Rectal smooth muscle tissue (tissue), 1 donor: ENCODE data around the gene MGAT5.

Experiments used
- H3K27ac ChIP-seq: one replicate; pipeline ENCODE4 v1.7.0; 2013; ENCODE audit warnings: low read depth, low read length, inconsistent platforms
- H3K27me3 ChIP-seq: one replicate; pipeline ENCODE4 v1.7.0; 2013; ENCODE audit warnings: low read length; ENCODE audit not compliant: control insufficient read depth, insufficient read depth
- H3K36me3 ChIP-seq: one replicate; pipeline ENCODE4 v1.7.0; 2013; ENCODE audit warnings: low read length; ENCODE audit not compliant: control insufficient read depth, insufficient read depth
- H3K4me1 ChIP-seq: one replicate; pipeline ENCODE4 v1.7.0; 2013; ENCODE audit warnings: low read length; ENCODE audit not compliant: control insufficient read depth, insufficient read depth
- H3K4me3 ChIP-seq: one replicate; pipeline ENCODE4 v1.7.0; 2013; ENCODE audit warnings: low read length
- H3K9ac ChIP-seq: one replicate; pipeline ENCODE4 v1.7.0; 2013; ENCODE audit warnings: low read length

The MGAT5 gene

DNA sequence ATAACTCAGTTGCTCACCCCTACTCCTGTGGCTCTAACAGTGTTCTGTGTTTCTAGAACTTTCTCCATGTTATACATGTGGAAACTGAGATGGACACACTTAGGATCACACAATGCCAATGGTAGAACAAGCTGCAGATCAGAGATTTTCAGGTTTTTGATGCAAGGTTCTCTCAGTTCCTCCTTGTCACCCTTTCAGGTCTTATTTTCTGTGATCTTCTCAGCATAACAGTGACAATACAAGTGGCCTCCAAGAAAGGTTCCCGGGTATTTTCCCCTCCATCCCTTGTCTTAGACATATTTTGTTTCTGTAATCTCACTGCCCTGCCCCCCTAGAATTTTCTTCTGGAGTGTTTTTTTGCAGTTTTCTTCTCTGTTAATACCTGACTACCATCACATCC is 6.2 kb upstream of the MGAT5 start:
- peaks cover 3% of the 10 kb centered on the region for H3K4me1 ChIP-seq
- no peaks in the 10 kb centered on the region for H3K27me3 ChIP-seq
- no peak overlapping the region for H3K27ac ChIP-seq

DNA sequence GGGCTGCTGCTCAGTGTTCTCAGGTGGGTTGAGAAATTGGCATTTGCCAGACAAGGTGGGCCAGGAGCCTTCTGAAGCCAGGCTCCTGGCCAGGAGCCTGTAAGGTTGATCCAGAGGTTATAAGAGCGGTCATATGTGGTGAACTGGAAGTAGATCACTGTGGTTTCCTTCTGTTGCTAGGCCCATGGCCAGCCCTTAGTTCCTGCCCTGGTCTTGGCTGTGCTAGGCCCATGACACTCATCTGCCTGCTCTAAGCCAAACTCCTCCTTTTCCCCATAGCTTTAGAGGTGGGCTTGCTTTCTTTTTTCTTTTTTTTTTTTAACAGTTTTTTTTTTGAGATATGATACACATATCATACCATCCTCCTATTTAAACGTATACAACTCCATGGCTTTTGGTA is 5.0 kb upstream of the MGAT5 start:
- no peaks in the 10 kb centered on the region for H3K27me3 ChIP-seq
- peaks cover 3% of the 10 kb centered on the region for H3K4me1 ChIP-seq
- no peaks in the 10 kb centered on the region for H3K36me3 ChIP-seq
- H3K27ac ChIP-seq = no peak overlapping the region
- no peak overlapping the region for H3K4me3 ChIP-seq
- no peak overlapping the region for H3K9ac ChIP-seq

More for the DNA sequence above, 6.2 kb upstream of the MGAT5 start:
- Histone ChIP-seq H3K36me3 (no peaks in the 10 kb centered on the region), H3K4me3 (no peak overlapping the region), H3K9ac (no peak overlapping the region)

DNA sequence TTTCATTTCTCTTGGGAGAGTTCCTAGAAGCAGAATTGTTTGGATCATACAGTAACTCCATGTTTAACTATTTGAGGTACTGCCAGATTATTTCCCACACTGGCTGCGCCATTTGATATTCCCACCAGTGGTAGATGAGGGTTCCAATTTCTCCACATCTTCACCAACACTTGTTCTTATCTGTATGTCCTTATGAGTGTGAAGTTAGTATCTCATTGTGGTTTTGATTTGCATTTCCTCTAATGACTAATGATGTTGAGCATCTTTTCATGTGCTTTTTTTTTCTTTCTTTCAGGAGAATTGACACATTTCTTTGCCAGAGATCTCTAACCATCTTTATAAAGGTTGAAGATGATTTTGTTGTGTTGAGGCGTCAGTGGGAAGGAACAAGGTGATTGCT is 4.1 kb upstream of the MGAT5 start:
- Histone ChIP-seq H3K4me1 (no peaks in the 10 kb centered on the region), H3K9ac (no peak overlapping the region), H3K27me3 (no peaks in the 10 kb centered on the region), H3K4me3 (no peak overlapping the region), H3K36me3 (no peaks in the 10 kb centered on the region), H3K27ac (no peak overlapping the region)

DNA sequence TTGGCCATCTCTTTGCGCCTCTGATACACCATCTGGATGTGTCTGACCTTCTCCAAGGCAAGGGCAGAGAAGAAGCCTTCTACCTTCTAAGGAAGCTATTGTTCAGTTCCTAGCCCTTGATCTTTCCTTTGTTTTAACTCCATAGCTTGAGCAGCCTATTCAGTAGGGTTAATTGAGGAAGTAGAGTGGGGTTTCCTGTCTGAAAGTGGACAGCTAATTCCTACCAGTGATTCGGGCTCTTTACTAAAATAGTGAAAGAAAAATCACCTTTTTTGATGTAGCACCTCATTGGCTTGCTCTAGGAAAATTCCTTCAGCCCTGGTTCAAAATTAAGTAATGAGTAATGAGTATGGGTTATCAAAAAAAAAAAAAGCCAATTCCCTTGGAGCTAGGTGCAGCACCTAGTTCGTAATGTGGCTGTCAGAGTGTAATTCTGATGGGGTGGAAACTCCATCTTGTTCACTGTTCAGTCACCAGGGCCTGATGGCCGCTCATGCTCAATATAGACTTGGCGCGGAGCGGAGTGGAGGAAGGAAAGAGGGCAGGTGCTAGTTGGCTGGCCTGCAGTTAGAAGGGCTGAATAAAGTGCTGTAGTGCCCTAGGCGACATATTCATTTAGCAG is 2.9 kb upstream of the MGAT5 start:
- no peaks in the 10 kb centered on the region for H3K36me3 ChIP-seq
- no peak overlapping the region for H3K9ac ChIP-seq
- H3K27ac ChIP-seq = no peak overlapping the region
- H3K4me1 ChIP-seq = no peaks in the 10 kb centered on the region
- no peak overlapping the region for H3K4me3 ChIP-seq
- no peaks in the 10 kb centered on the region for H3K27me3 ChIP-seq

DNA sequence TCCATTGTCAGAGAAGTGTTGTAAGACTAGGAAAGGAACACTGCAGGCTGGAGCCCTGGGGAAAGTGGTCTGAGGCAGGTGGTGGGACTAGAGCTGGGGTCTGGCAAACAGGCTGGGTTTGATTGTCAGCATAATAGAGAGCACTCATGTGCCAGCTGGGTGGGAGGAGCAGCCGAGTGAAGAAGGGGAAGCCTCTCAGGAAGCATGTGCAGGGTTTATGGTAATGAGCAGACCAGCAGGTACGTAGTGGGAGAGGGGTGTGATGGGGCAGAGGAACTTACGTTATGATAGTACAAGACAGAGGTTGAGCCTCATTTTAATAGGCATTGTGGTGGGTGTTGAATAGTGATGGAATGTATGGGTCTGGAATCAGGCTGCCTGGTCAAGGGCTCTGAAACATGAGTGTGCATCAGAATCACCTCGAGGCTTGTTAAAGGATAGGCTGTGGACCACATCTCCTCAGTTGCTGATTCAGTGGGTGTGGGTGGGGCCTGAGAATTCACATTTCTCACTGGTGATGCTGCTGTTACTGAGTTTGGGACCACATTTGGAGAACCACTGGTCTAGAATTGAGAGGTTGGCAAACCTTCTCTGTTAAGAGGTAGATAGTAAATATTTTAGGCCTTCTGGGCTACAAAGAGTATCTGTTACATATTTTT is 1.7 kb upstream of the MGAT5 start:
- no peaks in the 10 kb centered on the region for H3K36me3 ChIP-seq
- H3K27me3 ChIP-seq = no peaks in the 10 kb centered on the region
- no peak overlapping the region for H3K9ac ChIP-seq

DNA sequence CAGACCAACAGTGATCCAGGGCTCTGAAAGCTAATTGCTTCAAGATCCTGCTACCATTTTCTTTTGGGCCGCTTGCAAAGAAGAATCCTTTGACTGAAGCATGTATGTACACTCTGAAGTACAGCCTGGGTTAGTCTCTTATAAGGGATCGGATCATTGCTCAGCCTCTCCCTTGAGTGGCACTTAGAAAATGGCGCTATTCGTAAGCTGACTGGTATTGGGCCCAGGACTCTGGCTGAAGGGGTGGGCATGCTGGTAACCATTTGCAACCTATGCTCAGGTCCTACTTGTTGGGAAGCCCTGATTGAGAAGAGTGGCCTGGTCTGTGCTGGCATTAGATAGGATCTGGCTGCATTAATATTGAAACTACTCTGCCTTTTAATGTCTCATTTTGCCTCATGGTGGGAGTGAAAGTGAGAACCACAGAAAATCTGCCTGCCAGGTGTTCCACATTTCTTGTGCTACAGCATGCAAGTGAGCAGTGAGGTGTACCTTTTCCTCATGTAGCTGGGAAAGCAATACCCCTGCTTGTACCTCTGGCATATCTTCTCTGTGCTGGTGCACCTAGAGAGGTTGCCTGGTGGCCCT is 661 bp upstream of the MGAT5 start:
- no peak overlapping the region for H3K27ac ChIP-seq

More for the DNA sequence above, 1.7 kb upstream of the MGAT5 start:
- Histone ChIP-seq H3K4me3 (no peak overlapping the region), H3K27ac (no peak overlapping the region), H3K4me1 (no peaks in the 10 kb centered on the region)

DNA sequence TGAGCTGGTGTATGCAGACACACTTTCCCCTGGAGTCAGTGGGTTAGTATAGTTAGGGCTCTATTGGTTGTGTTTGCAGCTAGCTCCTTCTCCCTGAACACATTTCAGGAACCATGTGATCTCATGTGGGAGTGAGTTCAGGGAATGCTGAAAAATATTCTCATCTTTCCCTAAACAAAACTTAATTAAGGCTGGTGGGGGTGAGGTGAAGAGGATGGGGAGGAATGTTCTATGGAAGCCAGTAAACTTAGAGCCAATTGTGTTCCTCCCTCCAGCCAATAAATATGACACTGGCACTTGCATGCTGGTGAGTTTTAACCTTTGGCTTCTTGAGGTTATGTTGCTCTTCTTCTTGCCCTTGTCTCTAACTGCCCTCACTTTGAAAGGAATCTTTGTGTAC is 952 bp downstream of the MGAT5 start:
- no peak overlapping the region for H3K27ac ChIP-seq

More for the DNA sequence above, 661 bp upstream of the MGAT5 start:
- Histone ChIP-seq H3K36me3 (no peaks in the 10 kb centered on the region), H3K27me3 (no peaks in the 10 kb centered on the region), H3K4me3 (no peak overlapping the region), H3K9ac (no peak overlapping the region), H3K4me1 (no peaks in the 10 kb centered on the region)

DNA sequence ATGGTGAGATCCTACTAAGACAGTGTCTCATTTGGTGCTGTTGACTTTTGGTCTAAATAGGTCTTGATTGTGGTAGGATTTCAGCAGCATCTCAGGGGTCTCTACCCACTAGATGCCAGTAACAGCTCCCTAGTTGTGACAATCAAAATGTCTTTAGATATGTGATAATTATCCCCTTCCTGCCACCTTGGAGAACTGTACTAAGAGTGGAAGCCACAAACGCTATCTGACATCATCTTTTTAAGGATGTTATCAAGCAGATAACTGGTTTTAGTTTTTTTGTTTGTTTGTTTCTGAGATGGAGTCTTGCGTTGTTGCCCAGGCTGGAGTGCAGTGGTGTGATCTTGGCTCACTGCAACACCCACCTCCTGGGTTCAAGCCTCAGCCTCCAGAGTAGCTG is 3.1 kb downstream of the MGAT5 start:
- no peak overlapping the region for H3K9ac ChIP-seq
- H3K27ac ChIP-seq = no peak overlapping the region
- H3K4me1 ChIP-seq = no peaks in the 10 kb centered on the region
- no peak overlapping the region for H3K4me3 ChIP-seq
- no peaks in the 10 kb centered on the region for H3K27me3 ChIP-seq
- H3K36me3 ChIP-seq = no peaks in the 10 kb centered on the region

More for the DNA sequence above, 952 bp downstream of the MGAT5 start:
- no peak overlapping the region for H3K9ac ChIP-seq
- H3K4me3 ChIP-seq = no peak overlapping the region
- no peaks in the 10 kb centered on the region for H3K27me3 ChIP-seq
- no peaks in the 10 kb centered on the region for H3K36me3 ChIP-seq
- H3K4me1 ChIP-seq = no peaks in the 10 kb centered on the region

DNA sequence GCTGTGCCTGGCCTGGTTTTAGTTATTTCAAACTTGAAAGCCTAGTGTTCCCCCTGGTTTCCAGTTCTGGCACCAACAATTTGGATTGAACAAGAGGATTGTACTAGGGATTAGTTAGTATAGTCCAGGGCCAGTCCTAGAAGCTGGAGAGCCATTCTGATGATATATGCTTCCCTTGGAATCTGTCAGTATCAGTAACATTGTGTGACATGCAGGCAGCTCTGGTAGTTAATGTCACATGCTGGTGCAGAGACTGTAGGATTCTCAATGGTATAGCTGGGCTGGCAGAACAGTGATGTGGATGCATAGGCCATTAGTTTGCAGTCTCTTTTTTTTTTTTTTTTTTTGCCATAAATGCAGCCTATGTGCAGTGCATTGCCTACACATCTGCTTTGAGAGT is 3.6 kb downstream of the MGAT5 start:
- Histone ChIP-seq H3K4me3 (no peak overlapping the region), H3K27me3 (no peaks in the 10 kb centered on the region), H3K9ac (no peak overlapping the region), H3K36me3 (no peaks in the 10 kb centered on the region), H3K4me1 (no peaks in the 10 kb centered on the region), H3K27ac (no peak overlapping the region)

DNA sequence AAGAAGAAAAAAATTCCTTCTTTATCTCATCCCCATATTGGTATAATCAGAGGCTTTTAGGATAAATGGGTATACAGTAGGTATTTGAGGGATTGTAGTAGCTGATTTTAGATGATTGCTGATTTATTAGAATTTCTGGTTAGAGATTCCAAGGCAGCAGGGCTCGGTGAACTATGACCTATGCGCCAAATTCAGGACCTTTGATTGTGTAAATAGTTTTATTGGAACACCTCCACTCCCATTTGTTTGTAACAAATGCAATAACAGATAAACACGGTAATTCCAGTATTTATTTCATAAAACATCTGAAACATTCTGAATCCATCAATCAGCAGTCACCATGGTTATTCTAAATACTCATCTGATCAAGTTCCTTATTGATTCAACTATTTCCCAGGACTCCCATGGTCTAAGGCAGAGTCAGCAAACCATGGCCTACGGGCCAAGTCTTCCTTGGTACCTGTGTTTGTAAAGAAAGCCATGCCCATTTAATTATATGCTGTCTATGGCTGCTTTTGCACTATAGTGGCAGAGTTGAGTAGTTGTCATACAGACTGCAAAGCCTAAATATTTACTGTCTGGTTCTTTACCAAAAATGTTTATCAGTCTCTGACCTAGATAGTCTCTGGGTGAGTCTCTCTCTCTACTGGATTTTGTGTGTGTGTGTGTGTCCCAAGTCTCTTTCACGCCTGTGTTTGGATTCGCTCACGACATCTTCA is 4.3 kb downstream of the MGAT5 start:
- Histone ChIP-seq H3K27ac (no peak overlapping the region), H3K4me3 (no peak overlapping the region), H3K9ac (no peak overlapping the region), H3K4me1 (no peaks in the 10 kb centered on the region), H3K36me3 (no peaks in the 10 kb centered on the region), H3K27me3 (no peaks in the 10 kb centered on the region)

DNA sequence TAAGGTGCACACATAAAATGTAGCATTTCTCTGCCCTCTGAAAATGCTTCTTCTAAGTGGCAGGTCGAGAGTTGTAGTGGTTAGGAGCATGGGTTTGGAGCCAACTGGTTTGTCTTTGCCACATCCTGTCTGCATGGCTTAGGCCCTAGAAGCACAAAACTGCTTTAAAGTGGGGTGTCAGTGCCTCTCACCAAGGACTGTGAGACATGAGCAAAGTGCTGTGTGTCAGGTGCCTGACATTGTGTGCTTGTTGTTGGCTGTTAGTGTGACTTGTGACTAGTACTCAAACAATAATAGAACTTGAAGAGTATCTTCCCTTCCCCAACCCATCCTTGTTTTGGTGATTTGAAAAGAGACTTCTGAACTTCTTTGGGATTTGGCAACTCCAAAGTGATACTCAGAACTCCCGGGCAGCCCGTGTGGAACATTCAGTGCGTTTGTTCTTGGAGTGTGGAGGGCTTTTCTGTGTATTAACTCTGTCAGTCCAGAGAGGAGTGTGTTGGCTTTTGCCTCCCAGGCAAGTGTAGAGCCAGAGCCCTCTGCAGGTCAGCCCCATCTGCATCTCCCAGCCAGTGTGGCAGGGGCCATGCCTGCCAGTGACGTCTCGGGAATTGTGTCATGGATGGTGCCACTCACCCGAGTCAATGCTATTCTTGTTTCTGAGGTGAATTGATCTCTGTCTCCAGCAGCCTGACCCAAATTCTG is 5.0 kb downstream of the MGAT5 start:
- Histone ChIP-seq H3K27me3 (no peaks in the 10 kb centered on the region), H3K36me3 (no peaks in the 10 kb centered on the region), H3K9ac (no peak overlapping the region), H3K4me1 (no peaks in the 10 kb centered on the region), H3K27ac (no peak overlapping the region), H3K4me3 (no peak overlapping the region)

DNA sequence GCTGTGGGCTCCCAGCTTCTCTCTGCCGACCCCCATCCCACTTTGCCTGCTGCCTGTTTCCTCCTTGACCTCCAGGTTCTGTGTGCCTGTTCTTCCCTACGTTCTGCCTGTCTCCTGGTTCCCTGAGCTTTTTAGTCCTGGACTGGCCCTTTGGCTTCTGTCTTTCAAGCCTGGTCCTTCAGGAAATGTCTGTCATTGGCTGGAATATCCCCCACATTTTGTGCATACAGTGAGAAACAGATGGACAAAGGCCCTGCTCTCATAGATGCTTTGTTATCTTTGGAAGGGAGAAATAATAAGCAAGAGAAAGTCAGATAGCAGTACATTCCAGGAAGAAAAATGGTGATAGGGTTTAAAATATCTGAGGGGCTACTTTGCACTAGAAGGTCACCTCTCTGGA is 5.7 kb downstream of the MGAT5 start:
- no peak overlapping the region for H3K9ac ChIP-seq
- H3K27me3 ChIP-seq = no peaks in the 10 kb centered on the region
- no peaks in the 10 kb centered on the region for H3K36me3 ChIP-seq
- H3K27ac ChIP-seq = no peak overlapping the region
- H3K4me3 ChIP-seq = no peak overlapping the region
- H3K4me1 ChIP-seq = no peaks in the 10 kb centered on the region
